HL-60/S4 (cell line): Measurements from ENCODE around the gene TUBA1C.
"Not testable (repeated sequence)": the region's sequence is repeated elsewhere in the genome, so short reads cannot be mapped to it uniquely, and the experiment has no call there.

Experiments
- in situ Hi-C: fragments of 300-500 bp; cut with MboI; formaldehyde crosslinking; loops from 2 replicates; pipeline ENCODE4 v1.14.3; 2022; ENCODE audit warnings: low sequenced_read_pairs

The TUBA1C gene

GRCh38 chr12:49304161-49304560 lies 39.3 kb downstream of the TUBA1C start:
- in situ Hi-C loops = no loop called here

- in situ Hi-C loops = no loop called here
Observed at GRCh38 chr12:49305762-49306510, 41.1 kb downstream of the TUBA1C start.

GRCh38 chr12:49309386-49309785 lies 44.5 kb downstream of the TUBA1C start:
- in situ Hi-C loops = no loop called here

GRCh38 chr12:49310451-49311000 lies 45.6 kb downstream of the TUBA1C start:
- in situ Hi-C loops = not testable (repeated sequence)

- in situ Hi-C loops = no loop called here
Observed at GRCh38 chr12:49314811-49315210, 49.9 kb downstream of the TUBA1C start.

GRCh38 chr12:49317118-49317517 lies 52.2 kb downstream of the TUBA1C start:
- in situ Hi-C loops = not testable (repeated sequence)

- in situ Hi-C loops = not testable (repeated sequence)
Observed at GRCh38 chr12:49320411-49321103, 55.7 kb downstream of the TUBA1C start.

GRCh38 chr12:49322367-49322707 lies 57.5 kb downstream of the TUBA1C start:
- in situ Hi-C loops = no loop called here

GRCh38 chr12:49322708-49323523 lies 58.0 kb downstream of the TUBA1C start, which contains the start of gene TROAP:
Gene TROAP, plus strand, starts transcription at chr12:49323255. Its CDS starts 354 bp downstream, at chr12:49323609.
- in situ Hi-C loops = no loop called here

- in situ Hi-C loops = no loop called here
Observed at GRCh38 chr12:49323524-49324097, 58.7 kb downstream of the TUBA1C start.
